Measurements from ENCODE around the gene PAPOLG.
A peak's percentile ranks its signal among the peaks of the same experiment; 100 is the strongest.
"Not testable (repeated sequence)": the region's sequence is repeated elsewhere in the genome, so short reads cannot be mapped to it uniquely, and the experiment has no call there.

Gene PAPOLG

DNA sequence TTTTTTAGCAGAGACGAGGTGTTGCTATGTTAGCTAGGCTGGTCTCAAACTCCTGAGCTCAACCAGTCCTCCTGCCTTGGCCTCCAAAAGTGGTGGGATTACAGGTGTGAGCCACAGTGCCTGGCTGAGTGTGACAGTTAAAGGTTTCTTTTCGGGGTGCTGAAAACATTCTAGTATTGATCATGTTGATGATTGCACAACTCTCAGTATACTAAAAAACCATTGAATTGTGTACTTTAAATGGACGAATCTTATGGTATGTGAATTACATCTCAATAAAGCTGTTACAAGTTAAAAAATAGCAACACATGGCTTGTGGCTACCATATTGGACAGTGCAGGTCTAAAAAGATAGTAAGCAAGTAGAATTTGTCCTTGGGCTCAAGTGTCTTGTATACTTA is 22.3 kb downstream of the PAPOLG start:
- no peak for DNase-seq

DNA sequence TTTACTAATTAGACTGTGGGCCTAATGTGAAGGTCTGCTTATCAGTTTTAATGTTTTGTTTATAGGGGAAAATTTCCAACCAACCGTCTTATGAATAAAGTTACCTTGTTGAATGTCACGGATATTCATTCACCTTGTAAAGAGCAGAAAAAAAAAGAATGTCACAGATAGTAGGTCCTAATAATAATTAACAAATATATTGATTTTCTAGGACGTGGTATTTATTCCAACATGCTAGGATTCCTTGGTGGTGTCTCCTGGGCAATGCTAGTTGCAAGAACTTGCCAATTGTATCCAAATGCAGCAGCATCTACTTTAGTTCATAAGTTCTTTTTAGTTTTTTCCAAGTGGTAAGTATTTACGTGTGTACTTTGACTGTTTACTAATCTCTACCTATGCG is 23.4 kb downstream of the PAPOLG start:
- DNase-seq: no peak

DNA sequence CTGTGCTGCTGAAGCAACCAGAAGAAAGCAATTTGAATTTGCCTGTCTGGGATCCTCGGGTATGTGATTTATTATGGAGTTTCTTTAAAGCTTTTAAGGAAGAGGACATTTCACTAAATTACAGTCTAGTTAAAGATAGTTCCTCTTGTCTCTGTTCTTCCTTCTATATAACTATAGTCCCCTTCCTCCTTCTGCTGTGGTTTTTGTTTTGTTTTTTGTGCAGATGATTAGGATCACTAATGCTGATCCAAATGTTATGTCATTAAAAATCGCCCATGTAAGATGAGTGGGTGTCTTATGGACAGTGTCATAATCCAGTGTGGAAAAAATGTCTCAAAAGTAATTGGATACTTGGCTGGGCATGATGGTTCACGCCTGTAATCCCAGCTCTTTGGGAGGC is 24.7 kb downstream of the PAPOLG start:
- no peak for DNase-seq

DNA sequence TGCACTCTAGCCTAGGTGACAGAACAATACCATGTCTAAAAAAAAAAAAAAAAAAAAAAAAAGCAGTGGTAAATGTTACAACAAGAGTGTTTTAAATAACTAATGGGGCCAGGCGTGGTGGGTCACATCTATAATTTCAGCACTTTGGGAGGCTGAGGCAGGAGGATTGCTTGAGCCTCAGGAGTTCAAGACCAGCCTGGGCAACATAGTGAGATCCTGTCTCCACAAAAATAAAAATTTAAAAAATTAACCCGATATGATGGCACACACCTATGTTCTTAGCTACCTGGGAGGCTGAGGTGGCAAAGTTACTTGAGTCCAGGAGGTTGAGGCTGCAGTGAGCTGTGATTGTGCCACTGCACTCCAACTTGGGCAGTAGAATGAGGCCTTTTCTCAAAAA is 37.1 kb downstream of the PAPOLG start:
- DNase-seq: no peak

DNA sequence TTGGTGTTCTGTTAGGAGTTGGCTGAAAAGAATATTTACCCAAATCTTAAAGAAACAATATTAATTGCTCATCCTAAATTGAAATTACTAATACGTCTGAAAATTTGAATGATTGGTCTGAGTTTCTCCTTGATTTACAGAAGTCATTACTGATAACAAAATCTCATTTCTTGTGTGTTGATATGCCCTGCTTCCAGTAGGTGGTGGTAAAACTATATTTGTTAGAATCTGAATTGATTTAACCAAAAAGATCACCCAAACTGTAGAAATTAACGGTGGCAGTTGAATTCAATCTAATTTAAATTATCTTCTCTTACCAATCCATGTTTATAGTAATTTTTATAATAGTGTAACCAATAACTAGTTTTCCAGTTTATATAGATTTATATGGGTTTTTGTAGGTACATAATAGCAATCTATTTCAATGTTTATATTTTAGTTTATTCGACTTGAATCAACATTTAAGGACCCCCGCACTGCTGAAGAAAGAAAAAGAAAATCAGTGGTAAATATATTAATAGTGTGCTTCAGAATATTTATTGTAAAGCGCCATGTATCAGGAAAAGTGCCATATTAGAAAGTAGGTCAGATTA is 38.3 kb downstream of the PAPOLG start:
- DNase-seq: no peak

DNA sequence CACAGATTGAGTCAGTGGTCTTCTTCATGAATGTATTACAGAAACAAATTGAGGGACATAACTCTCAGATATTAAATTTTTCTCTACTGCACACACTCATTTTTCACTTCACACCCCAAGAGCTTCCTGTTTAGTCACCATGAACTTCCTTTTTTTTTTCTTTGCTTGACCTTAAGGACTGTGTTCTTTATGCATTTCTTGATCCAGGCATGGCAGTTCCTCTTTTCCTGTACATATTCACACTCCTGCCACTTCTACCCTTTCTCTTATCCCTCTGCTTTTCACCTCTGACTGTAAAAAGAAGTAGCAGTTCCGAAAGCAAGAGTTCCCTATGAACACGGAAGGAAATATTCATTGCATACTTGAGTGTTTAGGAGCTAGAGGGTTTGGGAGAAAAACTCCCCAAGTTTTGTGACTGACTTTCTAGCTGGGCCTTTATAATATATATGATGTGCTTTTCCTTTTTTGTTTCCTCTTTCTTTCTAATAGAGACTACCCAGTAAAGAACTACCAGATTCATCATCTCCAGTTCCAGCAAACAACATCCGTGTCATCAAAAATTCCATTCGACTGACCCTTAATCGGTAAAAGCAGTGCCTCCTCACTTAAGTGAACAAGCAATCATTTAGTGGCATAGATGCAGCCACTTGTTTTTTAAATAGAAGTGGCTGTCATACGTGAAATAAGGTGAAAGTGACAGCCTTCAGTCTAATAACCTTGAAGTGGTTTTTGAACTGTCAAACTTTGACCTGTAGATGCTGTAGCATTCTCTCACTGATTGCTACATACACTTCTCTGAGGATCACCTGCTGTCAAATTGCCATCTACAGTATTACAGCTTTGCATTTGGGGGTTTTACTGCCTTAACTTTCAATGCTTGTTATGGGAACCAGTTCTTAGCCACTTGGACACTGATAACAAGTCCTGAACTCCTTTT is 40.8 kb downstream of the PAPOLG start:
- DNase-seq: no peak

DNA sequence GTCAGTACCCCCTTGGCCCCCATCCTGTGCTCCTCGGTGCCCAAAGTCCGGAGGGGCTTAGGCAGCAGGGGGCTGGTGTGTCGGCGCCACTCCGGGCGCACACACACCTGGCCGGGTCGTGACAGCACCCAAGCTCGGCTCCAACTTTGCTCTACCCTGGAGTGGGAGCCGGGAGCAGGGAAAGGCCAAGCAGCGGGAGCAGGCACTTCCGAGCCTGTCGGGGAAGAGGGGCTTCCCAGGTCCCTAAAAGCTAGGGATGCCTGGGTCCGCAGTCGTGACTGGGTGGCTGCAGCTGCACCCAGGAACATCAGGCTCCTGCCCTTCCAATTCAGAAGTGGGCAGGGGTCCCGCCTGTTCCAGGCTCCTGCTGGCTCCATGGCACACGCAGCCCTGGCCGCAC is 48.4 kb downstream of the PAPOLG start:
- no peak for DNase-seq

DNA sequence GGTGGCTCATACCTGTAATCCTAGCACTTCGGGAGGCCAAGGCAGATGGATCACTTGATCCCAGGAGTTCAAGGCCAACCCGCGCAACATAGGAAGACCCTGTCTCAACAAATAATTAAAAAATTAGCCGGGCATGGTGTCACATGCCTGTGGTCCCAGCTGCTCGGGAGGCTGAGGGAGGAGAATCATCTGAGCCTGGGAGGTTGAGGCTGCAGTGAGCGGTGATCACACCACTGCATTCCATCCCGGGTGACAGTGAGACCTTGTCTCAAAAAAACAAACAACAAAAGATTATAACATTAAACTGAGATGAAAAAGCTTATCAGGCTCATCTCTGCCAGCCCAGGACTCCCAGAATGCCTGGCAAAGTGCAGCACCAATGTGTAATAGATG is 50.5 kb downstream of the PAPOLG start:
- no peak for DNase-seq

DNA sequence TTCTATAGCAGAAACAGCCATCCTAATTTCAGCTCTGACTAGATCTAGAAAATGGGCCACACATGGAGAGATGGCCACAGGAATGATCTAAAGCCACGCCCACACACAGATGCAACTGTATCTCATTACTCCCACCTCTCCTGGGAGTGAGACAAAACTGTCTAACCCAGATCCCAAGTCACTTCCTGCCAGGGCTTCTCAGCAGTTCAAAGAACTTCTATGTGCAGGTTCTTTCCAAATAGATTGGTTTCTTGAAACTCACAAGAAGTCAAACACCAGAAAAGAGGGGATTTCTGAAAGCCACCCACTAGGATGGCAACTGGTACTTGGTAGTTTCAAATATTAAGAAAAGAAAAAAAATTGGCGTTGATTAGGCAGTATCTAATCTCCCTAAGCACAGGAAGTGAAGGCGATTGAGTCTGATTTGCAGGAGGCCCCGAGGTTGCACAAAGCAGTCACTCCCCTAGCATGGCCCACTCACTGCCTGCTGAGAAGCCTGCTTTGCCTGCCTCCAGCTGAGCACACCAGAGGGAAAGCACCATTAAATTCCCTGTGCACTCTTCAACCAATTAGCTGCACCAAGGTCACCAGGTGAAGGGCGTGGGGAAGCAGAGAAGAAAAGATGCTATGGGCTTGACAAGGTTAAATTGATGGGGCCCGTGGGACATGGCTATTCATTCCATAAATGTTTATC is 51.1 kb downstream of the PAPOLG start:
- peak in 1 of 4 experiments; percentile 6 for DNase-seq

DNA sequence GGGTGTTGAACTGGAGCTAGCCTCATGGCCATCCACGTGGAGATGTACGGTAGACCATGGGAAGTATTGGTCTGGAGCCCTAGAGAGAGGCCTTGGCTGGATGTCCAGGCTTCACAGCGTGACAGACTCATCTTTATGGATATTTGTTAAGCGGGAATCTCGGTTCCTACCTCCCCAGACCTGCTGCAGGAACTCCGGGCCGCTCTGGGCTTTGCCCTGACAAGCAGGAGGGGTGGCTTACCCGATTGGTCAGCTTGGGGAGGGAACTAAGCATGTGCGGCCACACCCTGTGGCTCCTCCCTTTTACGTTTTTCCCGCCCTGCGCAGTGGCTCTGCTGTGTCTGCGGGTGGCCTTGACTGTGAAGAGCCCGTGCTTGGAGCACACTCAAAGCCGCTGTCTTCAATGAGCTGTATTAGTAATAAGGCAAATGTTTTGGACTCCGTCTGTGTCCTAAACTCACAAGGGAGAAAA is 52.3 kb downstream of the PAPOLG start:
- DNase-seq: no peak

DNA sequence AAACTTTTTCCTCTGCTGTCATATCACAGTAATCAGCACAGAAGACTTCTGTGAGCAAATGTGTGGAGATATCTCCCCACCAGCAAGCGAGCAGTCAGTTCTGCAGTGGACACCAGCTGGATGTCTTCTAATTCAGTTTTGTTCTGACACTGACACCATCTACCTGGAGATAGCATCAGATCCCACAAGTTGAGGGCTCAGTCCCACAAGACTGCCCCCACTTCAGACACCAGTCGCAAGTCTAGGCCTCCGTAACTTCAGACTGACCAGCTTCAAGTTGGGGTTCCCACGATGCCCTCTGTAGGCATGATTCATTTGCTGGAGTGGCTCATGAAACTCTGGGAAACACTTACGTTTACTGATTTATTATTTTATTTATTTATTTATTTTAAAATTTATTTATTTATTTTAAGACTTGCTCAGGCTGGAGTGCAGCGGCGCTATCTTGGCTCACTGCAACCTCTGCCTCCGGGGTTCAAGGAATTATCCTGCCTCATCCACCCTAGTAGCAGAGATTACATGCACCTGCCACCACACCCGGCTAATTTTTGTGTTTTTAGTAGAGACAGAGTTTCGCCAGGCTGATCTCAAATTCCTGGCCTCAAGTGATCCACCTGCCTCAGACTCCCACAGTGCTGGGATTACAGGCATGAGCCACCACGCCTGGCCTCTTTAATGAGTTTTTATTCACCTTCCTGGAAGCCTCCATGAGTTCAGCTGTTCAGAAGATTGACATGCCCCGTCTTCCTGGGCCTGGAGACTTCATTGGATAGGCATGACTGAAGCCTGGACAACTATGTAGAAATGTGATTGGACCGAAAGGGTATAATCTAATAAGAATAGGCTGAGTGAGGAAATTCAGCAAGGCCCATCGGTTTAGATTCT is 55.7 kb downstream of the PAPOLG start:
- no peak for DNase-seq

DNA sequence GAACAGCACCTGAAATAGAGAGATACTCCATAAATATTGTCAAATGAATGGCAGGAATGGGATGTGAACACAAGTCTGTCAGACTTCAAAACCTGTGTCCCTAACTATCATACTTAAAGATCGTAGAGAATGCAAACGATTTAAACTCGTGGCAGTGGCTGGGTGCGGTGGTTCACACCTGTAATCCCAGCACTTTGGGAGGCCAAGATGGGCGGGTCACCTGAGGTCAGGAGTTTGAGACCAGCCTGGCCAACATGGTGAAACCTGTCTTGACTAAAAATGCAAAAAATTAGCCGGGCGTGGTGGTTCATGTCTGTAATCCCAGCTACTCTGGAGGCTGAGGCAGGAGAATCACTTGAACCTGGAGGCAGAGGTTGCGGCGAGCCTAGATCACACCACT is 61.1 kb downstream of the PAPOLG start:
- not testable (repeated sequence) for DNase-seq

DNA sequence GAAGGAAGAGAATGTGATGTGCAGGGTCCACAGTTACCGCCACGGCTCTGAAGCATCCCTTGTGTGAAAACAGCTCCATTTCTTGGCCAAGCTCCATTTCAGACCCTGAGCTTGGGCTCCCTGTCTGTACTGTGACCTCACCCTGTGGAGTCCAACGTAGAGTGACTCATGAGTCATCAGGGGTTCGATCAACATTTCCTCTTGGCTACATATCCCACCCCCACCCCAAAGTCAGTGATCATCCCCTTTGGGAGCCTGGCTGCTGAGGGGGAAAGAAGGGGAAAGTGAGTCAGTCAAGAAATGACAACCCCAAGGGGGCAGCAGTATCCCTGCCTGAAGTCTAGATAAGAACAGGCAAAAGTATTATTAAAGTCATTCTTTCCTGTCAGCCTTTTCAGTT is 62.2 kb downstream of the PAPOLG start:
- no peak for DNase-seq

DNA sequence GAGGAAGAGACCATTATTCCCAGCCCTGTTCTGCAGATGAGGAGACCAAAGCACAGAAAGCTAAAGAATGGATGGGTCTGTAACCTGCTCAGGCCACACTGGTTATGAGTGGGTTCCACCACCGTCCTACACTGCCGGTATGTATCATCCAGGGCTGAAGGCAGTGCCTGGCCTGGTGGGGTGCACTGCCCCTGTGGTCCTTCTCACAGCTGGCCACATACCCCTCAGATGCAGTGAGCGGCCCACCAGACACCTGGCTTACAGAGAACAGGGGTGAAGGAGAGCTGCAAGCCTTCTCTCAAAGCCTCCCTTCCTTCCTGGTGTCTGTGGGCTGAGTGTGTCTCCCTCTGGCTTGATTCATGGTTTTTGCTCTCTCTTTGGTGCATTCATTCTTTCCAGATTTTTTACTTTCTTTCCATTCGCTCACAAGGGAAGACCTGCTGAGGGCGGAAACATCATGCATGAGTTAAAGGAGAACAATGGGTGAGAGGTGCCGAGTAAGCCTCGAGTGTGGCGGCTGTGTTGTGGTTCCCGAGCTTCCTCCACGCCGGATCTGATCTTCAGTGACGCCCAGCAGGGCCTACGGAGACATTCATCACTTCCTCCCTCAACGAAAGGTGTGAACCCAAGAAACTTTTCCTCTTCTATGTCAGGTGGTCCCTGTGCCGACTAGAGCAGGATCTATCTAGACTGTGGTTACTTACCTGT is 63.2 kb downstream of the PAPOLG start:
- peak; percentile 38 to 69 (median 52) for DNase-seq

DNA sequence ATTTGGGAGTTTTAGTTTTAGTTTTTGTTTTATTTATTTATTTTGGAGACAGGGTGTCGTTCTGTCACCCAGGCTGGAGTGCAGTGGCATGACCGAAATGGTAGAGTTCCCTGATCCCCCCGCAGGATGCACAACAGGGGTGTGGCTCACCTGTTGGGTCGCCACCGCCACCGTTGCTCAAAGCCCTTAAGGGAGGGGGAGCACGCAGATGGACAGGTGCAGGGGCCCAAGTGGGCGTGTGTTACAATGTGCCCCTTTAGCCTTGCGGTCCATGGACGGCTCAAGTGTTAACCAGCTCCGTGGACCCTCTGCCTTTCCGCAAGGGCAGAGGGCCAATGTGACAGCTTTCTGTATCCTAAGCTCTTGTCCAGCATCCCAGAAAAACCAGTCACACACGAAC is 63.9 kb downstream of the PAPOLG start:
- no peak for DNase-seq

DNA sequence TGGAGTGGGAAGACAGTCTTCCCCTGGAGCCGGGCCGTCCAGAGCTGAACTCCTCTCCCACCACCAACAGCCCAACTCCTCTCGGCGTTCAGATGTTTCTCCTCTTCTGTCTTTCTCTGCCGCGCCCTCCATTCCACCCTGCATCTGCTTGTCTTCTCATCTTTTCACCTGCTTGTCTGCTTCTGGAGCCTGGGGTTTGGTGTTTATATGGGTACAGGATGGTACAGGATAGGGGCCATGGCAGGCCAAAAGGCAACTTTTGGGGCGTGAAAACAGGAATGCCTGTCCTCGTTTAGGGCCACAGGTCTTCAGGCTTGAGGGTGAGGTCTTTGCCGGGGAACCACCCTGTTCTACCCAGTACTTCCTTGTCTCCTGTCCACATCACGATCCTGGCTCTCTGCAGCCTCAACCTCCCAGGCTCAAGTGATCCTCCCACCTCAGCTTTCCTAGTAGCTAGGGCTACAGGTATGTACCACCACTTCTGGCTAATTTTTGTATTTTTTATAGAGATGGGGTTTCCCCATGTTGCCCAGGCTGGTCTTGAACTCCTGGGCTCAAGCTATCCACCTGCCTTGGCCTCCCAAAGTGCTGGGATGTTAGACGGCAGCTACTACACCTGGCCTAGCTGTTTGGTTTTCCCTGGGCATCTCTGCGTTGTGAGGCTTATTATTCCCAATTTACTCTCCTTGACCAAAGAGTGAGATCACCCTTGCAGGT is 64.5 kb downstream of the PAPOLG start:
- DNase-seq: no peak

DNA sequence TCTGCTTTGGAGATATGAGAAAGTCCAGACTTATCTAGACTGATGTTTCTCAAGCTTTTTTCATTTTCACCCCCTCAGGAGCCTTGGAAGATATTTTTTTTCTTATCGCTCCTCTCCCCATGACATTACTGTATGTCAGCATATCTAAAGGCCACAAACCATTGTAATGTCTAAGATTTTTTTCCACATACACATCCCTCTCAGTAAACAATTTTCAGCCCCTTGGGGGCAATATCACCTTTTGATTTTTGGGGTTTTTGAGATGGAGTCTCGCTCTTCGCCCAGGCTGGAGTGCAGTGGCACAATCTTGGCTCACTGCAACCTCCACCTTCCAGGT is 65.0 kb downstream of the PAPOLG start:
- DNase-seq: no peak

DNA sequence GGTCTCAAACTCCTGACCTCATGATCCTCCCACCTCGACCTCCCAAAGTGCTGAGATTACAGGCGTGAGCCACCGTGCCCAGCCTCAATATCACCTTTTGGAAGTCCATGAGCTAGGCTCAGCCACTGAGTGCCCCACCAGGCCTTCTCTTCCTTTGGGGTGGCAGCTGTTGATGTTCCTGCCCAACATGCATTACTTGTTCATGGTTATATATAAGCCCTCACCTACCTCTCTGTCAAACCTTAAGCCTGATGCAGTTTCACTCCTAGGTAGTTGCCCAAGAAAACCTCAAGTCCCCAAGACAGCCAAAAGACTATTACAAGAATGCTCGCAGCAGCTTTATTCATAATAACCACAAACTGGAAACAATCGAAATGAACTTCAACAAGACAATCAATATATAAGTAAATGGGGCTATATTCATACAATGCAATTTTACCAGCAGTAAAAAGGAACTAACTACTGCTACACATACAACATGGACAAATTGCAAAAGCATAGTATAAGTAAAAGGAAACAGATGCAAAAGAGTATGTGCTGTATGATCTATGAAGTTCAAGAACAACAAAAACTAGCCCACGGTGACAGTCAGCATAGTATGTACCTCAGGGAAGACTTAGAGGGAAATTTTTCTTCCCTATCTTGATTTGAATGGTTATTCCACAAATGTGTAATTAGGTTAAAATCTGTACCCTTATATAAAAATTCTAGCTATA is 65.7 kb downstream of the PAPOLG start:
- DNase-seq: no peak

DNA sequence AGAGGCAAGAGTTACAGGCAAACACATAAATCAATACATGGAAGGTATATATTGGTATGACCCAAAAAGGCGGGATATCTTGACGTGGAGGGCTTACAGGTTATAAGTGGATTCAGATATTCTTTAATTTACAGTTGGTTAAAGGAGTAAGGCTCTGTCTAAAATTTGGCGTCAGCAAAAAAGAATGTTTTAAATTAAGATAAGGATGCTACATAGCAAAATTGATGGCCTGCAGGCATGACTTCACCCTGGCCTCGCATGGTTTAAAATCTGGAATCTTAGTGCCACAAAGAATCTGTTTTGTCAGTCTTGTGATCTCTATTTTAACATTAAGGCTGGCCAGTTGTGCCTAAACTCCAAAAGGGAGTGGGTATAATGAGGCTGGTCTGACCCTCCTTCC is 66.9 kb downstream of the PAPOLG start:
- no peak for DNase-seq

DNA sequence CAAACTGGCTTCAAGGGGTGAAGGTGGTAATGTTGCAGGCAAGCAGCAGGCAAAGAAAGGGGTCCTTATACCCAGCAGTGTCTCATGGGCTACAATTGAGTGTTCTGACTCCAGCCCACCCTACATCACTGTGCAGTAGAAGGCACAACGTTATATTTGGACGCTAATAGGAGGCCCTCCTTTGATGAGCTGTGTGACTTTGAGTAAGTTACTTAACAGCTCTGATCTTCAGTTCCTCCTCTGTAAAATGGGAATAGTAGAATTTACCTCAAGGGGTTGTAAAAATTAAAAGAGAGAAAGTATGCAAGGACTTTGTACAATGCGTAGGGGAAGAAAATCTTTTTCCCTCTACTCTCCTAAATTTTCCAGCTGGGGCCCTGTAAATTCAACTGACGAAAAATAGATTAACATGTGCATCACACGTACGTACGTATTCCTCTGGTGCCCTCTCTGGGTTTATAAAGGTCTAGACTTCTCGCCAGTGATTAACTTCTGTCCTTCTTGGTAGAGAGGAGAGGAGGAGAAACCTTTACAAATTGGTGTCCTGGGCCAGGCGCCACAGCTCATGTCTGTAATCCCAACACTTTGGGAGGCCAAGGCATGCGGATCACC is 67.7 kb downstream of the PAPOLG start:
- DNase-seq: no peak
